Measurements from ENCODE around the gene GFPT2. TPM values are rescaled to one million over a fixed set of nuclear protein-coding genes. Genes with fewer than 3 reads are reported as not detected.

The GFPT2 gene
- total and polyA plus RNA-seq, 10 of the 15 experiments (the other 5 are each of a cell fraction or from before 2014, with no cell fraction given) = 0.05 to 0.33 (median 0.11) TPM; not detected in 4

DNA sequence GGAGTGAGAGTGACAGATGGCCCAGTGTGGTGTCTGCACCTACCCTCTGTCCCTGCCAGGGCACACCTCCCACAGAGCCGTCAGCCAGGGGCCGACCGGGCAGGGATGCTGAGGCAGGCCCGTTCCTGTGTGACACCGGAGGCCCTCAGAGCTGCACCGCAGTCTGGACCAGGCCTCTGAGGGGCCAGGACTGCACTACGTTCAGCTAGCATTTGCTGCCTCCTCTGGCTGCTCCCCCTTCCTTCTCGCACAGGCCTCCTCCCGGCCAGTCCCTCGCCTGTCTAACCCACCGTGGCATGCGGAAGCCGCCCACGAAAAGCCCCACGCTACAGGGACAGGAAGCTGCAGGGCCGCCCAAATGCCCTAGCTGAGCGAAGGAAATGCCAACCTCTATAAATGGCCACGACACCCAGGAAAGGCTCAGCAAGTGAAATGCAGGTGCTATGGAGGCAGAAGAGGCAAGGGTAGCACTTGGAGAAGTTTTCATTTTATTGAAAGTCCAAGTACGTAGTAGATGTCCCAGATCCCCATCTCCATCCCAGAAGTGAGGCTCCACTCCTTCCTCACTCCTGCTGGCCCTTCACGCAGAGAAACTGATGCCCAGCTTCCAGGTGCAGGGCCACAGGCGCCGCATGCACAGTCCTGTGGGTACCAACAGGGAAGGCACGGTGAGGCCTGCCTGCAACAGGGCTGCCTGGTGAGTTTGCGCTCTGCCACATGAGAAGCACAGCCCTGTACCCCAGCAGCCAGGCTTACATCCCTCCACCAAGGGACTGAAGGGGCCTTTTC lies 99.9 kb downstream of the GFPT2 start:
- H3K9me3 ChIP-seq (replicated peaks; ENCODE audit: control insufficient read depth, insufficient read depth, low read length) = peaks cover 47% of the 10 kb centered on the region; the same call in 2 of the 3 replicates
- ChIA-PET RAD21 (ENCODE audit: unreplicated experiment) (no interaction called here), SMC1A (ENCODE audit: uncharacterized antibody, unreplicated experiment) (no interaction called here), CTCF (no interaction called here), POLR2A (no interaction called here)
- no TSS peak for BruUV-seq (replicated peaks)
- H3K4me3 ChIP-seq = no peak overlapping the region
- in situ Hi-C loops (cut with MboI) (no loop called here), intact Hi-C loops (cut with micrococcal nuclease; ENCODE audit: unreplicated experiment) (no loop called here)
- H3K9ac ChIP-seq (ENCODE audit: control insufficient read depth, insufficient read depth, low read length) = no peak overlapping the region
- H3K4me2 ChIP-seq (ENCODE audit: control insufficient read depth, insufficient read depth) = no peak overlapping the region
- 91% methylated on average over 24 of the region's 24 CpGs for WGBS (ENCODE audit: insufficient coverage, insufficient replicate concordance, low lambda C conversion rate, missing lambda C conversion rate)
- H2AFZ ChIP-seq (ENCODE audit: control insufficient read depth, low read depth, low read length) = no peak overlapping the region
- FAIRE-seq (no peak), DNase-seq (ENCODE audit: low read depth, low spot score) (no peak), ATAC-seq (no peak)
- no peaks in the 10 kb centered on the region for H3K27me3 ChIP-seq (replicated peaks in 1 of 2; ENCODE audit: control insufficient read depth in 2 of 2, insufficient read depth in 2 of 2, low read length in 1 of 2)
- H3K79me2 ChIP-seq (ENCODE audit: control insufficient read depth, insufficient read depth, low read length) = no peaks in the 10 kb centered on the region
- no peaks in the 10 kb centered on the region for H3K4me1 ChIP-seq (ENCODE audit: control insufficient read depth, insufficient read depth, low read length)
- H3K27ac ChIP-seq (ENCODE audit: control insufficient read depth, insufficient read depth) = no peak overlapping the region
- H4K20me1 ChIP-seq (ENCODE audit: control insufficient read depth, insufficient read depth) = no peaks in the 10 kb centered on the region
- H3K36me3 ChIP-seq (ENCODE audit: control insufficient read depth in 2 of 2, insufficient read depth in 2 of 2, low read length in 1 of 2) = peaks cover 0 to 8% of the 10 kb centered on the region in 2 experiments
- TF ChIP-seq, protein P1, sequence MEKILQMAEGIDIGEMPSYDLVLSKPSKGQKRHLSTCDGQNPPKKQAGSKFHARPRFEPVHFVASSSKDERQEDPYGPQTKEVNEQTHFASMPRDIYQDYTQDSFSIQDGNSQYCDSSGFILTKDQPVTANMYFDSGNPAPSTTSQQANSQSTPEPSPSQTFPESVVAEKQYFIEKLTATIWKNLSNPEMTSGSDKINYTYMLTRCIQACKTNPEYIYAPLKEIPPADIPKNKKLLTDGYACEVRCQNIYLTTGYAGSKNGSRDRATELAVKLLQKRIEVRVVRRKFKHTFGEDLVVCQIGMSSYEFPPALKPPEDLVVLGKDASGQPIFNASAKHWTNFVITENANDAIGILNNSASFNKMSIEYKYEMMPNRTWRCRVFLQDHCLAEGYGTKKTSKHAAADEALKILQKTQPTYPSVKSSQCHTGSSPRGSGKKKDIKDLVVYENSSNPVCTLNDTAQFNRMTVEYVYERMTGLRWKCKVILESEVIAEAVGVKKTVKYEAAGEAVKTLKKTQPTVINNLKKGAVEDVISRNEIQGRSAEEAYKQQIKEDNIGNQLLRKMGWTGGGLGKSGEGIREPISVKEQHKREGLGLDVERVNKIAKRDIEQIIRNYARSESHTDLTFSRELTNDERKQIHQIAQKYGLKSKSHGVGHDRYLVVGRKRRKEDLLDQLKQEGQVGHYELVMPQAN (conservative IDR thresholded peaks at IDR 0.05) = no peak
- TF ChIP-seq GABPA (IDR thresholded peaks at IDR 0.05; ENCODE audit: low read depth) = no peak
- TF ChIP-seq, protein P2, sequence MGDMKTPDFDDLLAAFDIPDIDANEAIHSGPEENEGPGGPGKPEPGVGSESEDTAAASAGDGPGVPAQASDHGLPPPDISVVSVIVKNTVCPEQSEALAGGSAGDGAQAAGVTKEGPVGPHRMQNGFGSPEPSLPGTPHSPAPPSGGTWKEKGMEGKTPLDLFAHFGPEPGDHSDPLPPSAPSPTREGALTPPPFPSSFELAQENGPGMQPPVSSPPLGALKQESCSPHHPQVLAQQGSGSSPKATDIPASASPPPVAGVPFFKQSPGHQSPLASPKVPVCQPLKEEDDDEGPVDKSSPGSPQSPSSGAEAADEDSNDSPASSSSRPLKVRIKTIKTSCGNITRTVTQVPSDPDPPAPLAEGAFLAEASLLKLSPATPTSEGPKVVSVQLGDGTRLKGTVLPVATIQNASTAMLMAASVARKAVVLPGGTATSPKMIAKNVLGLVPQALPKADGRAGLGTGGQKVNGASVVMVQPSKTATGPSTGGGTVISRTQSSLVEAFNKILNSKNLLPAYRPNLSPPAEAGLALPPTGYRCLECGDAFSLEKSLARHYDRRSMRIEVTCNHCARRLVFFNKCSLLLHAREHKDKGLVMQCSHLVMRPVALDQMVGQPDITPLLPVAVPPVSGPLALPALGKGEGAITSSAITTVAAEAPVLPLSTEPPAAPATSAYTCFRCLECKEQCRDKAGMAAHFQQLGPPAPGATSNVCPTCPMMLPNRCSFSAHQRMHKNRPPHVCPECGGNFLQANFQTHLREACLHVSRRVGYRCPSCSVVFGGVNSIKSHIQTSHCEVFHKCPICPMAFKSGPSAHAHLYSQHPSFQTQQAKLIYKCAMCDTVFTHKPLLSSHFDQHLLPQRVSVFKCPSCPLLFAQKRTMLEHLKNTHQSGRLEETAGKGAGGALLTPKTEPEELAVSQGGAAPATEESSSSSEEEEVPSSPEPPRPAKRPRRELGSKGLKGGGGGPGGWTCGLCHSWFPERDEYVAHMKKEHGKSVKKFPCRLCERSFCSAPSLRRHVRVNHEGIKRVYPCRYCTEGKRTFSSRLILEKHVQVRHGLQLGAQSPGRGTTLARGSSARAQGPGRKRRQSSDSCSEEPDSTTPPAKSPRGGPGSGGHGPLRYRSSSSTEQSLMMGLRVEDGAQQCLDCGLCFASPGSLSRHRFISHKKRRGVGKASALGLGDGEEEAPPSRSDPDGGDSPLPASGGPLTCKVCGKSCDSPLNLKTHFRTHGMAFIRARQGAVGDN (IDR thresholded peaks at IDR 0.05) = no peak
- TF ChIP-seq, protein P3, sequence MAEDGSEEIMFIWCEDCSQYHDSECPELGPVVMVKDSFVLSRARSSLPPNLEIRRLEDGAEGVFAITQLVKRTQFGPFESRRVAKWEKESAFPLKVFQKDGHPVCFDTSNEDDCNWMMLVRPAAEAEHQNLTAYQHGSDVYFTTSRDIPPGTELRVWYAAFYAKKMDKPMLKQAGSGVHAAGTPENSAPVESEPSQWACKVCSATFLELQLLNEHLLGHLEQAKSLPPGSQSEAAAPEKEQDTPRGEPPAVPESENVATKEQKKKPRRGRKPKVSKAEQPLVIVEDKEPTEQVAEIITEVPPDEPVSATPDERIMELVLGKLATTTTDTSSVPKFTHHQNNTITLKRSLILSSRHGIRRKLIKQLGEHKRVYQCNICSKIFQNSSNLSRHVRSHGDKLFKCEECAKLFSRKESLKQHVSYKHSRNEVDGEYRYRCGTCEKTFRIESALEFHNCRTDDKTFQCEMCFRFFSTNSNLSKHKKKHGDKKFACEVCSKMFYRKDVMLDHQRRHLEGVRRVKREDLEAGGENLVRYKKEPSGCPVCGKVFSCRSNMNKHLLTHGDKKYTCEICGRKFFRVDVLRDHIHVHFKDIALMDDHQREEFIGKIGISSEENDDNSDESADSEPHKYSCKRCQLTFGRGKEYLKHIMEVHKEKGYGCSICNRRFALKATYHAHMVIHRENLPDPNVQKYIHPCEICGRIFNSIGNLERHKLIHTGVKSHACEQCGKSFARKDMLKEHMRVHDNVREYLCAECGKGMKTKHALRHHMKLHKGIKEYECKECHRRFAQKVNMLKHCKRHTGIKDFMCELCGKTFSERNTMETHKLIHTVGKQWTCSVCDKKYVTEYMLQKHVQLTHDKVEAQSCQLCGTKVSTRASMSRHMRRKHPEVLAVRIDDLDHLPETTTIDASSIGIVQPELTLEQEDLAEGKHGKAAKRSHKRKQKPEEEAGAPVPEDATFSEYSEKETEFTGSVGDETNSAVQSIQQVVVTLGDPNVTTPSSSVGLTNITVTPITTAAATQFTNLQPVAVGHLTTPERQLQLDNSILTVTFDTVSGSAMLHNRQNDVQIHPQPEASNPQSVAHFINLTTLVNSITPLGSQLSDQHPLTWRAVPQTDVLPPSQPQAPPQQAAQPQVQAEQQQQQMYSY (CRISPR knock-in tag; IDR thresholded peaks at IDR 0.05) = no peak
- TF ChIP-seq STAT1 (conservative IDR thresholded peaks at IDR 0.05) = no peak
- TF ChIP-seq RAD51 (IDR thresholded peaks at IDR 0.05) = no peak
- TF ChIP-seq BMI1 (IDR thresholded peaks at IDR 0.05; ENCODE audit: borderline replicate concordance) = no peak
- TF ChIP-seq NRF1 (conservative IDR thresholded peaks at IDR 0.05; ENCODE audit: low read depth, low read length) = no peak
- TF ChIP-seq, protein P4, sequence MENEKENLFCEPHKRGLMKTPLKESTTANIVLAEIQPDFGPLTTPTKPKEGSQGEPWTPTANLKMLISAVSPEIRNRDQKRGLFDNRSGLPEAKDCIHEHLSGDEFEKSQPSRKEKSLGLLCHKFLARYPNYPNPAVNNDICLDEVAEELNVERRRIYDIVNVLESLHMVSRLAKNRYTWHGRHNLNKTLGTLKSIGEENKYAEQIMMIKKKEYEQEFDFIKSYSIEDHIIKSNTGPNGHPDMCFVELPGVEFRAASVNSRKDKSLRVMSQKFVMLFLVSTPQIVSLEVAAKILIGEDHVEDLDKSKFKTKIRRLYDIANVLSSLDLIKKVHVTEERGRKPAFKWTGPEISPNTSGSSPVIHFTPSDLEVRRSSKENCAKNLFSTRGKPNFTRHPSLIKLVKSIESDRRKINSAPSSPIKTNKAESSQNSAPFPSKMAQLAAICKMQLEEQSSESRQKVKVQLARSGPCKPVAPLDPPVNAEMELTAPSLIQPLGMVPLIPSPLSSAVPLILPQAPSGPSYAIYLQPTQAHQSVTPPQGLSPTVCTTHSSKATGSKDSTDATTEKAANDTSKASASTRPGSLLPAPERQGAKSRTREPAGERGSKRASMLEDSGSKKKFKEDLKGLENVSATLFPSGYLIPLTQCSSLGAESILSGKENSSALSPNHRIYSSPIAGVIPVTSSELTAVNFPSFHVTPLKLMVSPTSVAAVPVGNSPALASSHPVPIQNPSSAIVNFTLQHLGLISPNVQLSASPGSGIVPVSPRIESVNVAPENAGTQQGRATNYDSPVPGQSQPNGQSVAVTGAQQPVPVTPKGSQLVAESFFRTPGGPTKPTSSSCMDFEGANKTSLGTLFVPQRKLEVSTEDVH (IDR thresholded peaks at IDR 0.05; ENCODE audit: low read depth, partially characterized antibody) = no peak
- no peak for TF ChIP-seq TCF7 (IDR thresholded peaks at IDR 0.05; ENCODE audit: borderline replicate concordance)

Data from GM12878 (cell line).